Liver (tissue), 3 donors: ENCODE results near the gene PRSS1.

Source experiments
- GABPA ChIP-seq, 2 donors: IDR thresholded peaks in 1 of 2; conservative IDR thresholded peaks in 1 of 2; 2 replicates each; pipeline ENCODE4 v1.6.1; 2016; ENCODE audit warnings: antibody characterized with exemption in 2 of 2, mild to moderate bottlenecking in 1 of 2, moderate library complexity in 1 of 2
- JUND ChIP-seq, 2 donors: IDR thresholded peaks; 2 replicates each; pipeline ENCODE4 v1.6.1; 2016; ENCODE audit warnings: antibody characterized with exemption in 2 of 2
- RAD21 ChIP-seq, 2 donors: IDR thresholded peaks; 2 replicates each; pipeline ENCODE4 v1.6.1; 2016; ENCODE audit warnings: antibody characterized with exemption in 2 of 2, mild to moderate bottlenecking in 2 of 2
- TF ChIP-seq, protein P1 (sequence below): fragments of 150-350 bp; IDR thresholded peaks from 2 replicates; pipeline ENCODE4 v1.5.1; 2017; ENCODE audit warnings: improper control_type of control experiment, low read depth, low read length; ENCODE audit not compliant: missing input control
- TF ChIP-seq, protein P2 (sequence below): IDR thresholded peaks from 2 replicates; pipeline ENCODE4 v1.6.1; 2016; ENCODE audit warnings: antibody characterized with exemption
- TF ChIP-seq, protein P3 (sequence below): IDR thresholded peaks from 2 replicates; pipeline ENCODE4 v1.6.1; 2016; ENCODE audit warnings: antibody characterized with exemption
- donor health status: healthy.
- donor health status: healthy.

DNA sequence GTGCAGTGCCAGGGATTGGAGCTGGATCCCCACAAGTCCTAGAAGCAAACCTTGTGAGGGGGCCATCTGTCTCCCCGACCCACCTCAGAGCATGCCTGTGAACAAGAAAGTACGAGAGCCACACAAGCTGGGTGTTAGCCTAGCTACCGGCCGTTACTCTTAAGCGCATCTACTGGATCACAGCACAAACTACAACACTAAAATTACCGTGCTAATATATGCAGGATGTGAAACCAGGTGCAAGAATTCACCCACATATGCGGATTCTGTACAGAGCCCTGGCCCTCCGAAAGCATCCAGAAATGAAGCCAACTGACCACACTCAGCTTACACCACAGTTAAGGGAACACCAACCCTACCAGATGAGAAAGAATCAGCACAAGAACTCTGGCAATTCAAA lies 16.0 kb upstream of the PRSS1 start:
- TF ChIP-seq, protein P1, sequence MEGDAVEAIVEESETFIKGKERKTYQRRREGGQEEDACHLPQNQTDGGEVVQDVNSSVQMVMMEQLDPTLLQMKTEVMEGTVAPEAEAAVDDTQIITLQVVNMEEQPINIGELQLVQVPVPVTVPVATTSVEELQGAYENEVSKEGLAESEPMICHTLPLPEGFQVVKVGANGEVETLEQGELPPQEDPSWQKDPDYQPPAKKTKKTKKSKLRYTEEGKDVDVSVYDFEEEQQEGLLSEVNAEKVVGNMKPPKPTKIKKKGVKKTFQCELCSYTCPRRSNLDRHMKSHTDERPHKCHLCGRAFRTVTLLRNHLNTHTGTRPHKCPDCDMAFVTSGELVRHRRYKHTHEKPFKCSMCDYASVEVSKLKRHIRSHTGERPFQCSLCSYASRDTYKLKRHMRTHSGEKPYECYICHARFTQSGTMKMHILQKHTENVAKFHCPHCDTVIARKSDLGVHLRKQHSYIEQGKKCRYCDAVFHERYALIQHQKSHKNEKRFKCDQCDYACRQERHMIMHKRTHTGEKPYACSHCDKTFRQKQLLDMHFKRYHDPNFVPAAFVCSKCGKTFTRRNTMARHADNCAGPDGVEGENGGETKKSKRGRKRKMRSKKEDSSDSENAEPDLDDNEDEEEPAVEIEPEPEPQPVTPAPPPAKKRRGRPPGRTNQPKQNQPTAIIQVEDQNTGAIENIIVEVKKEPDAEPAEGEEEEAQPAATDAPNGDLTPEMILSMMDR: no peak
- TF ChIP-seq GABPA (IDR thresholded peaks at IDR 0.05 in 1 of 2, conservative IDR thresholded peaks at IDR 0.05 in 1 of 2): no peak
- no peak for TF ChIP-seq RAD21 (IDR thresholded peaks at IDR 0.05)
- TF ChIP-seq, protein P2, sequence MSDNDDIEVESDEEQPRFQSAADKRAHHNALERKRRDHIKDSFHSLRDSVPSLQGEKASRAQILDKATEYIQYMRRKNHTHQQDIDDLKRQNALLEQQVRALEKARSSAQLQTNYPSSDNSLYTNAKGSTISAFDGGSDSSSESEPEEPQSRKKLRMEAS: no peak
- TF ChIP-seq, protein P3, sequence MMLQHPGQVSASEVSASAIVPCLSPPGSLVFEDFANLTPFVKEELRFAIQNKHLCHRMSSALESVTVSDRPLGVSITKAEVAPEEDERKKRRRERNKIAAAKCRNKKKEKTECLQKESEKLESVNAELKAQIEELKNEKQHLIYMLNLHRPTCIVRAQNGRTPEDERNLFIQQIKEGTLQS: no peak
- TF ChIP-seq JUND (IDR thresholded peaks at IDR 0.05): no peak
